ENCODE data around the gene FIGLA.

FIGLA gene

GRCh38 chr2:70833246-70833645, 42.8 kb upstream of the FIGLA start:
- TF ChIP-seq, protein P1, sequence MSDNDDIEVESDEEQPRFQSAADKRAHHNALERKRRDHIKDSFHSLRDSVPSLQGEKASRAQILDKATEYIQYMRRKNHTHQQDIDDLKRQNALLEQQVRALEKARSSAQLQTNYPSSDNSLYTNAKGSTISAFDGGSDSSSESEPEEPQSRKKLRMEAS (IDR thresholded peaks at IDR 0.05; ENCODE audit: low read depth, low read length), result no peak
- TF ChIP-seq MYC (IDR thresholded peaks at IDR 0.05; ENCODE audit: low read depth, low read length) (no peak), POLR2A (IDR thresholded peaks at IDR 0.05; ENCODE audit: extremely low read depth, insufficient read length) (no peak)
- TF ChIP-seq, protein P2, sequence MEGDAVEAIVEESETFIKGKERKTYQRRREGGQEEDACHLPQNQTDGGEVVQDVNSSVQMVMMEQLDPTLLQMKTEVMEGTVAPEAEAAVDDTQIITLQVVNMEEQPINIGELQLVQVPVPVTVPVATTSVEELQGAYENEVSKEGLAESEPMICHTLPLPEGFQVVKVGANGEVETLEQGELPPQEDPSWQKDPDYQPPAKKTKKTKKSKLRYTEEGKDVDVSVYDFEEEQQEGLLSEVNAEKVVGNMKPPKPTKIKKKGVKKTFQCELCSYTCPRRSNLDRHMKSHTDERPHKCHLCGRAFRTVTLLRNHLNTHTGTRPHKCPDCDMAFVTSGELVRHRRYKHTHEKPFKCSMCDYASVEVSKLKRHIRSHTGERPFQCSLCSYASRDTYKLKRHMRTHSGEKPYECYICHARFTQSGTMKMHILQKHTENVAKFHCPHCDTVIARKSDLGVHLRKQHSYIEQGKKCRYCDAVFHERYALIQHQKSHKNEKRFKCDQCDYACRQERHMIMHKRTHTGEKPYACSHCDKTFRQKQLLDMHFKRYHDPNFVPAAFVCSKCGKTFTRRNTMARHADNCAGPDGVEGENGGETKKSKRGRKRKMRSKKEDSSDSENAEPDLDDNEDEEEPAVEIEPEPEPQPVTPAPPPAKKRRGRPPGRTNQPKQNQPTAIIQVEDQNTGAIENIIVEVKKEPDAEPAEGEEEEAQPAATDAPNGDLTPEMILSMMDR (IDR thresholded peaks at IDR 0.05; ENCODE audit: low read depth, low read length), result no peak
- DNase-seq (ENCODE audit: low read depth), result no peak
- no peak overlapping the region for H3K4me3 ChIP-seq (ENCODE audit: low read depth, low read length)

DNA sequence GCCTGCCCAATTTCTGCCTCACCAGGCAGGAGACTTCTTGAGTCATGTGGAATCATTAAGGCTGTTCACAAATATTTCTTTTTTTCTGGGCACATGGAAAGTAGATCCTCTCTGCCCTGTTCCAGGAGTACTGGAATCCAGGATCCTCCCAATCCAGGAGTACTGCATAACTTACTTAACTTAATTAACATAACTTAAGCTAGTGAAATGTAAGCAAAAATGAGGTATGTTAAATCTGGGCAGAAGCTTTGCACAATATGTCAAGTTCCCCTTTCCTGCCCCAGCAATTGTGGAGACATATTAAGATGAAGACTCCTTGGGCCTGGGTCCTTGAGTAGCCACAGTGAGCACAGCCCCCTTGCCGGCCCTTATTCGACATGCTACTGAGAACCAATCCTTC, 41.9 kb upstream of the FIGLA start:
- DNase-seq (ENCODE audit: low read depth), result no peak
- TF ChIP-seq MYC (IDR thresholded peaks at IDR 0.05; ENCODE audit: low read depth, low read length), result no peak
- TF ChIP-seq, protein P1 (IDR thresholded peaks at IDR 0.05; ENCODE audit: low read depth, low read length), result no peak
- no peak for TF ChIP-seq POLR2A (IDR thresholded peaks at IDR 0.05; ENCODE audit: extremely low read depth, insufficient read length)
- TF ChIP-seq, protein P2 (IDR thresholded peaks at IDR 0.05; ENCODE audit: low read depth, low read length), result no peak
- no peak overlapping the region for H3K4me3 ChIP-seq (ENCODE audit: low read depth, low read length)

DNA sequence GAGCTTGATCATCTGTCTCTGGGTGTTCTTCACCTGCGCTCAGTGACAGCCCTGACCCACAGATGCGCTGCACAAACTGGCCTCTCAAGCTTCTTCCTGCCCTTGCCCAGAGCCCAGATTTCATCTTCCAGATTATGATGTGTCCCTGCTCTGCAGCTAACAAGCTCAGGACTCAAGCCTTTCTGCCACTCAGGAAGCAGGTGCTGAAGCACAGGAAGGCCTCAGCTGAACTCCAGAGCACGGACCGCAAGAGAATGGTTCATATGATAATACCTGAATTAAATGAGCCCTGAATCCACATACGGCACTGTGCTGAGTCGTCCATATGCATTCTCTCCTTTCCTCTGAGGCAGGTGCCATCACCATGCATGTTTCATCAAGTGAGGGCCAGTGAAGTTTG, 41.4 kb upstream of the FIGLA start:
- no peak for DNase-seq (ENCODE audit: low read depth)
- H3K4me3 ChIP-seq (ENCODE audit: low read depth, low read length), result no peak overlapping the region
- TF ChIP-seq, protein P2 (IDR thresholded peaks at IDR 0.05; ENCODE audit: low read depth, low read length), result no peak
- TF ChIP-seq POLR2A (IDR thresholded peaks at IDR 0.05; ENCODE audit: extremely low read depth, insufficient read length) (no peak), MYC (IDR thresholded peaks at IDR 0.05; ENCODE audit: low read depth, low read length) (no peak)
- TF ChIP-seq, protein P1 (IDR thresholded peaks at IDR 0.05; ENCODE audit: low read depth, low read length), result no peak

GRCh38 chr2:70830366-70830765, 39.9 kb upstream of the FIGLA start:
- TF ChIP-seq MYC (IDR thresholded peaks at IDR 0.05; ENCODE audit: low read depth, low read length), result no peak
- TF ChIP-seq, protein P2 (IDR thresholded peaks at IDR 0.05; ENCODE audit: low read depth, low read length), result no peak

GRCh38 chr2:70829916-70830315, 39.5 kb upstream of the FIGLA start:
- DNase-seq (ENCODE audit: low read depth), result no peak
- no peak overlapping the region for H3K4me3 ChIP-seq (ENCODE audit: low read depth, low read length)
- TF ChIP-seq, protein P2 (IDR thresholded peaks at IDR 0.05; ENCODE audit: low read depth, low read length), result no peak
- TF ChIP-seq MYC (IDR thresholded peaks at IDR 0.05; ENCODE audit: low read depth, low read length), result no peak
- TF ChIP-seq POLR2A (IDR thresholded peaks at IDR 0.05; ENCODE audit: extremely low read depth, insufficient read length), result no peak
- TF ChIP-seq, protein P1 (IDR thresholded peaks at IDR 0.05; ENCODE audit: low read depth, low read length), result no peak

More at GRCh38 chr2:70830366-70830765, 39.9 kb upstream of the FIGLA start:
- H3K4me3 ChIP-seq (ENCODE audit: low read depth, low read length), result no peak overlapping the region
- DNase-seq (ENCODE audit: low read depth), result no peak
